ENCODE measurements around the gene MYH7. TPM values are rescaled to one million over a fixed set of nuclear protein-coding genes. Genes with fewer than 3 reads are reported as not detected.

Gene MYH7
- total and polyA plus RNA-seq, 7 experiments from 2014 or later, result not detected

- Mint-ChIP-seq H3K36me3 (no peaks in the 10 kb centered on the region), H3K27ac (no peak overlapping the region), H3K9me3 (no peaks in the 10 kb centered on the region), H3K4me3 (no peak overlapping the region), H3K27me3 (peaks cover 0 to 20% (median 5%) of the 10 kb centered on the region in 5 donors), H3K4me1 (peaks cover 0 to 4% (median 0%) of the 10 kb centered on the region in 7 donors)
- POLR2A ChIA-PET, result no interaction called here
- CTCF ChIA-PET, result no interaction called here
- no peak overlapping the region for H3K4me3 ChIP-seq (ENCODE audit: low read length)
- H3K36me3 ChIP-seq (ENCODE audit: control insufficient read depth in 2 of 3, insufficient read depth in 3 of 3, low read length in 3 of 3), result no peaks in the 10 kb centered on the region
- H3K27me3 ChIP-seq (ENCODE audit: control insufficient read depth in 2 of 2, insufficient read depth in 2 of 2, low read length in 2 of 2), result no peaks in the 10 kb centered on the region
- DNase-seq (no peak), ATAC-seq (no peak)
- H3K27ac ChIP-seq (ENCODE audit: low read depth, low read length), result no peak overlapping the region
- intact Hi-C loops (cut with micrococcal nuclease), result no loop called here
- H3K4me1 ChIP-seq (ENCODE audit: control insufficient read depth in 2 of 2, insufficient read depth in 2 of 2, low read length in 2 of 2), result no peaks in the 10 kb centered on the region
- no peaks in the 10 kb centered on the region for H3K9me3 ChIP-seq (ENCODE audit: control insufficient read depth in 2 of 3, low read length in 3 of 3)
Observed at GRCh38 chr14:23405516-23406025, 29.9 kb downstream of the MYH7 start.

- DNase-seq, result no peak
- intact Hi-C loops (cut with micrococcal nuclease), result no loop called here
- H3K36me3 Mint-ChIP-seq, result no peaks in the 10 kb centered on the region
- Histone ChIP-seq H3K36me3 (ENCODE audit: control insufficient read depth in 2 of 3, insufficient read depth in 3 of 3, low read length in 3 of 3) (no peaks in the 10 kb centered on the region), H3K27ac (ENCODE audit: low read depth, low read length) (no peak overlapping the region), H3K27me3 (ENCODE audit: control insufficient read depth in 2 of 2, insufficient read depth in 2 of 2, low read length in 2 of 2) (no peaks in the 10 kb centered on the region), H3K4me1 (ENCODE audit: control insufficient read depth in 2 of 2, insufficient read depth in 2 of 2, low read length in 2 of 2) (no peaks in the 10 kb centered on the region), H3K4me3 (ENCODE audit: low read length) (no peak overlapping the region), H3K9me3 (ENCODE audit: control insufficient read depth in 2 of 3, low read length in 3 of 3) (no peaks in the 10 kb centered on the region)
- peaks cover 0 to 18% (median 5%) of the 10 kb centered on the region in 5 donors for H3K27me3 Mint-ChIP-seq
- ChIA-PET POLR2A (no interaction called here), CTCF (no interaction called here)
- no peaks in the 10 kb centered on the region for H3K9me3 Mint-ChIP-seq
- H3K4me3 Mint-ChIP-seq, result no peak overlapping the region
- peaks cover 0 to 4% (median 0%) of the 10 kb centered on the region in 7 donors for H3K4me1 Mint-ChIP-seq
- no peak for ATAC-seq
- H3K27ac Mint-ChIP-seq, result no peak overlapping the region
Observed at GRCh38 chr14:23405096-23405495, 30.4 kb downstream of the MYH7 start.

GRCh38 chr14:23404331-23404900 is 31.0 kb downstream of the MYH7 start:
- intact Hi-C loops (cut with micrococcal nuclease), result no loop called here
- no peaks in the 10 kb centered on the region for H3K4me1 ChIP-seq (ENCODE audit: control insufficient read depth in 2 of 2, insufficient read depth in 2 of 2, low read length in 2 of 2)
- Mint-ChIP-seq H3K27ac (no peak overlapping the region), H3K4me3 (no peak overlapping the region), H3K4me1 (peaks cover 0 to 4% (median 0%) of the 10 kb centered on the region in 7 donors), H3K36me3 (no peaks in the 10 kb centered on the region), H3K27me3 (peaks cover 0 to 18% (median 5%) of the 10 kb centered on the region in 5 donors), H3K9me3 (no peaks in the 10 kb centered on the region)
- no peak overlapping the region for H3K27ac ChIP-seq (ENCODE audit: low read depth, low read length)
- ATAC-seq (no peak), DNase-seq (no peak)
- no peaks in the 10 kb centered on the region for H3K27me3 ChIP-seq (ENCODE audit: control insufficient read depth in 2 of 2, insufficient read depth in 2 of 2, low read length in 2 of 2)
- CTCF ChIA-PET, result no interaction called here
- no peak overlapping the region for H3K4me3 ChIP-seq (ENCODE audit: low read length)
- no peaks in the 10 kb centered on the region for H3K36me3 ChIP-seq (ENCODE audit: control insufficient read depth in 2 of 3, insufficient read depth in 3 of 3, low read length in 3 of 3)
- H3K9me3 ChIP-seq (ENCODE audit: control insufficient read depth in 2 of 3, low read length in 3 of 3), result no peaks in the 10 kb centered on the region
- POLR2A ChIA-PET, result no interaction called here

GRCh38 chr14:23403908-23404307 is 31.6 kb downstream of the MYH7 start:
- H3K27me3 ChIP-seq (ENCODE audit: control insufficient read depth in 2 of 2, insufficient read depth in 2 of 2, low read length in 2 of 2), result no peaks in the 10 kb centered on the region
- H3K4me1 Mint-ChIP-seq, result peaks cover 0 to 4% (median 0%) of the 10 kb centered on the region in 7 donors

DNA sequence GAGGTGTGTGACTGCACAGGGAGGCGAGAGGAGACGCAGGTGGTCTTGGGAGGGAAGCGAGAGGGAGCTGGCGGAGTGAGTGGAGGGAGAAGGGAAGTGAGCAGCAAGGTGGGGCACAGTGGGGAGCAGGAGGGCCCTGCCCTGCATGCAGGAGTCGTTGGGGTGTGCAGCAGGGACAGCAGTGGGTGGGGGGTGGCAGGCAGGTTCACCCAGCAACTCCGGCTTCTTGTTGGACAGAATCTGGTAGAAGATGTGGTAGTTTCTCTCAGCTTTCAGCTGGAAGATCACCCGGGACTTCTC is 32.4 kb downstream of the MYH7 start:
- H3K9me3 ChIP-seq (ENCODE audit: control insufficient read depth in 2 of 3, low read length in 3 of 3), result no peaks in the 10 kb centered on the region
- no peaks in the 10 kb centered on the region for H3K27me3 ChIP-seq (ENCODE audit: control insufficient read depth in 2 of 2, insufficient read depth in 2 of 2, low read length in 2 of 2)
- no peaks in the 10 kb centered on the region for H3K36me3 ChIP-seq (ENCODE audit: control insufficient read depth in 2 of 3, insufficient read depth in 3 of 3, low read length in 3 of 3)
- POLR2A ChIA-PET, result no interaction called here
- no peaks in the 10 kb centered on the region for H3K9me3 Mint-ChIP-seq
- no peaks in the 10 kb centered on the region for H3K36me3 Mint-ChIP-seq
- peaks cover 0 to 6% (median 0%) of the 10 kb centered on the region in 7 donors for H3K4me1 Mint-ChIP-seq
- no peak for DNase-seq
- no peak for ATAC-seq
- H3K4me3 ChIP-seq (ENCODE audit: low read length), result no peak overlapping the region
- CTCF ChIA-PET, result no interaction called here
- H3K4me3 Mint-ChIP-seq, result no peak overlapping the region
- intact Hi-C loops (cut with micrococcal nuclease), result no loop called here
- H3K27me3 Mint-ChIP-seq, result peaks cover 0 to 18% (median 10%) of the 10 kb centered on the region in 5 donors
- no peaks in the 10 kb centered on the region for H3K4me1 ChIP-seq (ENCODE audit: control insufficient read depth in 2 of 2, insufficient read depth in 2 of 2, low read length in 2 of 2)
- no peak overlapping the region for H3K27ac Mint-ChIP-seq
- H3K27ac ChIP-seq (ENCODE audit: low read depth, low read length), result no peak overlapping the region

More at GRCh38 chr14:23403908-23404307, 31.6 kb downstream of the MYH7 start:
- CTCF ChIA-PET, result no interaction called here
- Mint-ChIP-seq H3K27ac (no peak overlapping the region), H3K4me3 (no peak overlapping the region), H3K9me3 (no peaks in the 10 kb centered on the region), H3K27me3 (peaks cover 0 to 18% (median 5%) of the 10 kb centered on the region in 5 donors), H3K36me3 (no peaks in the 10 kb centered on the region)
- POLR2A ChIA-PET, result no interaction called here
- Histone ChIP-seq H3K27ac (ENCODE audit: low read depth, low read length) (no peak overlapping the region), H3K4me3 (ENCODE audit: low read length) (no peak overlapping the region), H3K36me3 (ENCODE audit: control insufficient read depth in 2 of 3, insufficient read depth in 3 of 3, low read length in 3 of 3) (no peaks in the 10 kb centered on the region), H3K4me1 (ENCODE audit: control insufficient read depth in 2 of 2, insufficient read depth in 2 of 2, low read length in 2 of 2) (no peaks in the 10 kb centered on the region), H3K9me3 (ENCODE audit: control insufficient read depth in 2 of 3, low read length in 3 of 3) (no peaks in the 10 kb centered on the region)
- DNase-seq (no peak), ATAC-seq (no peak)
- intact Hi-C loops (cut with micrococcal nuclease), result no loop called here

DNA sequence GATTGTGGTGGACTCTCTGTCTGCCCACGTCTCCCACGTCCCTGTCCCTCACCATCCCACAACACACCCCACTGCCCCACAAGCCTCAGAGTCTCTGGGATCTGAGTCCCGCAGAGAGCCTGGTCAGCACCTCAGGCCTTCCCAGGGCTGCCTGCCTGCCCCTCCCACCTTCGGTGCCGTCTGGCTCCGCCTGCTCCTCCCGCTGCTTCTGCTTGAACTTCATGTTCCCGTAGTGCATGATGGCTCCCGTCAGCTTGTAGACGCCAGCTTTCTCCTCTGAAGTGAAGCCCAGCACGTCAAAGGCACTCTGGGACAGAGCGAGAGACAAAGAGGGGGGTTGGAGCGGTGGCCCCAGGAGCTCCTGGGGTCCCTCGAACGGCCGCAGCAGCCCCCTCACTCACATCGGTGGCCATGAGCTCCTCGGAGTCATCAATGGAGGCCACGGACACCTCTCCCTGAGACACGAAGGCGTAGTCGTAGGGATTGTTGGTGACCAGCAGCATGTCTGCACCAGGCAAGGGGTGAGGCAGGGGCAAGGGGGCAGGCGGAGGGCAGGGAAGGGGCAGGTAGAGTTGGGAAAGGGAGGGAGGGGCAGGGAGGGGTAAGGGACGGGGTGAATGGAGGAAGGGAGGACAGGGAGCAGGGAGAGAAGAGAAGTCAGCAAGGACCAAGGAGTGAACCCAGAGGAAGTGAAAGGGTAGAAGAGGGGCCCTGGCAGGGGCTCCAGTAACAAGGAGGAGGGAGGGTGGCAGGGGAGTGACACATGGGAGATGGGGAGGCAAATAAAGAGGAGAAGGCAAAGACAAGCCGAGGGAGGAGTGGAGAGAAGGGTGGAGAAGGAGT is 32.9 kb downstream of the MYH7 start:
- POLR2A ChIA-PET, result no interaction called here
- ATAC-seq, result no peak
- no peaks in the 10 kb centered on the region for H3K36me3 ChIP-seq (ENCODE audit: control insufficient read depth in 2 of 3, insufficient read depth in 3 of 3, low read length in 3 of 3)
- H3K9me3 Mint-ChIP-seq, result no peaks in the 10 kb centered on the region
- peaks cover 0 to 6% (median 0%) of the 10 kb centered on the region in 7 donors for H3K4me1 Mint-ChIP-seq
- no peak for DNase-seq
- no peak overlapping the region for H3K4me3 ChIP-seq (ENCODE audit: low read length)
- H3K27ac ChIP-seq (ENCODE audit: low read depth, low read length), result no peak overlapping the region
- no peaks in the 10 kb centered on the region for H3K36me3 Mint-ChIP-seq
- H3K9me3 ChIP-seq (ENCODE audit: control insufficient read depth in 2 of 3, low read length in 3 of 3), result no peaks in the 10 kb centered on the region
- CTCF ChIA-PET, result no interaction called here
- H3K27me3 Mint-ChIP-seq, result peaks cover 0 to 15% (median 5%) of the 10 kb centered on the region in 5 donors
- intact Hi-C loops (cut with micrococcal nuclease), result no loop called here
- no peak overlapping the region for H3K4me3 Mint-ChIP-seq
- no peak overlapping the region for H3K27ac Mint-ChIP-seq
- no peaks in the 10 kb centered on the region for H3K4me1 ChIP-seq (ENCODE audit: control insufficient read depth in 2 of 2, insufficient read depth in 2 of 2, low read length in 2 of 2)
- no peaks in the 10 kb centered on the region for H3K27me3 ChIP-seq (ENCODE audit: control insufficient read depth in 2 of 2, insufficient read depth in 2 of 2, low read length in 2 of 2)

DNA sequence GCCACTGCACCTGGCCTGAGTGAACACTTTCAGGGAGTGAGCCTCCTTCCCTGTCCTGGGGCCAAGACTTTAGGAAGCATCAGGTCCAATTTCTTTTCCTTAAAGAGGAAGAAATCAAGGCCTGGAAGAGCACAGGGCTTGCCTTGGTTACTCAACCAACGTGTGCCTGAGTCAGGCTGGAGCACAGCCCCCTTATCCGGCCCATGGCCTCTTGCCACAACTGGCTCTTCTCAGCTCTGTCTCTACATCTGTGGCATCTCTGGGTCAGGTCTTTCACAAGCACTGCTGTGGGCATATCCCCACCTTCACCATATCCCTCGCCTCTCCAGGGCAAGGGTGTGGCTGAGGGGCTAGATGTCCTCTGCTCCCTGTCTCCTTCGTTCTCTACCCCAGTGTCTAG is 34.2 kb downstream of the MYH7 start:
- peaks cover 0 to 15% (median 5%) of the 10 kb centered on the region in 5 donors for H3K27me3 Mint-ChIP-seq
- no peaks in the 10 kb centered on the region for H3K36me3 Mint-ChIP-seq
- Histone ChIP-seq H3K4me3 (ENCODE audit: low read length) (no peak overlapping the region), H3K27me3 (ENCODE audit: control insufficient read depth in 2 of 2, insufficient read depth in 2 of 2, low read length in 2 of 2) (no peaks in the 10 kb centered on the region), H3K27ac (ENCODE audit: low read depth, low read length) (no peak overlapping the region), H3K36me3 (ENCODE audit: control insufficient read depth in 2 of 3, insufficient read depth in 3 of 3, low read length in 3 of 3) (no peaks in the 10 kb centered on the region), H3K9me3 (ENCODE audit: control insufficient read depth in 2 of 3, low read length in 3 of 3) (no peaks in the 10 kb centered on the region), H3K4me1 (ENCODE audit: control insufficient read depth in 2 of 2, insufficient read depth in 2 of 2, low read length in 2 of 2) (no peaks in the 10 kb centered on the region)
- POLR2A ChIA-PET, result no interaction called here
- H3K9me3 Mint-ChIP-seq, result no peaks in the 10 kb centered on the region
- H3K27ac Mint-ChIP-seq, result no peak overlapping the region
- intact Hi-C loops (cut with micrococcal nuclease), result no loop called here
- CTCF ChIA-PET, result no interaction called here
- no peak overlapping the region for H3K4me3 Mint-ChIP-seq
- ATAC-seq (no peak), DNase-seq (no peak)
- H3K4me1 Mint-ChIP-seq, result peaks cover 0 to 6% (median 0%) of the 10 kb centered on the region in 7 donors

All from naive thymus-derived CD4-positive, alpha-beta T cell (primary cell).